ENCODE measurements around the gene INSM1.

INSM1 gene

GRCh38 chr20:20363434-20363798, 4.5 kb upstream of the INSM1 start:
- DNase-seq = no peak

GRCh38 chr20:20363799-20364592, 3.9 kb upstream of the INSM1 start:
- no peak for DNase-seq

GRCh38 chr20:20364593-20365479, 3.1 kb upstream of the INSM1 start:
- no peak for DNase-seq

- no peak for DNase-seq
These were observed 2.3 kb upstream of the INSM1 start for GRCh38 chr20:20365480-20366161.

GRCh38 chr20:20366551-20366875, 1.4 kb upstream of the INSM1 start:
- no peak for DNase-seq

GRCh38 chr20:20366876-20367574, 879 bp upstream of the INSM1 start:
- DNase-seq = no peak

- no peak for DNase-seq
These were observed 730 bp downstream of the INSM1 start for GRCh38 chr20:20368418-20369249.

- DNase-seq = no peak
These were observed 1.6 kb downstream of the INSM1 start for GRCh38 chr20:20369250-20370093.

- no peak for DNase-seq
These were observed 2.2 kb downstream of the INSM1 start for GRCh38 chr20:20370094-20370575.

GRCh38 chr20:20371083-20371482, 3.2 kb downstream of the INSM1 start:
- DNase-seq = no peak

GRCh38 chr20:20371681-20372080, 3.8 kb downstream of the INSM1 start:
- DNase-seq = no peak

- no peak for DNase-seq
These were observed 5.2 kb downstream of the INSM1 start for GRCh38 chr20:20373091-20373571.

GRCh38 chr20:20375862-20376261, 8.0 kb downstream of the INSM1 start:
- DNase-seq = no peak

GRCh38 chr20:20386192-20386591, 18.3 kb downstream of the INSM1 start:
- DNase-seq = no peak

- no peak for DNase-seq
These were observed 22.5 kb downstream of the INSM1 start for GRCh38 chr20:20390393-20390792.

GRCh38 chr20:20391115-20391514, 23.2 kb downstream of the INSM1 start:
- no peak for DNase-seq

- no peak for DNase-seq
These were observed 23.9 kb downstream of the INSM1 start for GRCh38 chr20:20391766-20392165.

GRCh38 chr20:20393207-20394120, 25.6 kb downstream of the INSM1 start:
- DNase-seq = peak; percentile 68

GRCh38 chr20:20395087-20395486, 27.2 kb downstream of the INSM1 start:
- DNase-seq = no peak

Measured in femur (tissue), 1 donor.